Measurements from ENCODE around the gene CHCHD6.

GRCh38 chr3:126656371-126657134 is 47.5 kb upstream of the CHCHD6 start:
- TF ChIP-seq POLR2A (IDR thresholded peaks at IDR 0.05), result no peak
- TF ChIP-seq CTCF (IDR thresholded peaks at IDR 0.05), result no peak

Measured in adrenal gland (tissue), 5 donors.